Prostate gland (tissue), 2 donors: ENCODE results near the gene CRABP2.

Experiments used
- POLR2AphosphoS5 ChIP-seq: sonication (generic); formaldehyde crosslinking; IDR thresholded peaks from one replicate; pipeline ENCODE4 v1.6.1; 2017; ENCODE audit warnings: antibody characterized with exemption
- TF ChIP-seq, protein P1 (sequence below), 4 experiments: fragments of 200-600 bp in 2 of 4; fragments of 450-650 bp in 2 of 4; sonication (generic) in 2 of 4; IDR thresholded peaks; 1 replicate in 3 of 4; 2 replicates in 1 of 4; pipeline ENCODE4 v1.5.1; 2016 to 2019; ENCODE audit warnings: antibody characterized with exemption in 4 of 4, mild to moderate bottlenecking in 2 of 4, moderate library complexity in 2 of 4

GRCh38 chr1:156662005-156662799 lies 43.2 kb downstream of the CRABP2 start:
- TF ChIP-seq, protein P1, sequence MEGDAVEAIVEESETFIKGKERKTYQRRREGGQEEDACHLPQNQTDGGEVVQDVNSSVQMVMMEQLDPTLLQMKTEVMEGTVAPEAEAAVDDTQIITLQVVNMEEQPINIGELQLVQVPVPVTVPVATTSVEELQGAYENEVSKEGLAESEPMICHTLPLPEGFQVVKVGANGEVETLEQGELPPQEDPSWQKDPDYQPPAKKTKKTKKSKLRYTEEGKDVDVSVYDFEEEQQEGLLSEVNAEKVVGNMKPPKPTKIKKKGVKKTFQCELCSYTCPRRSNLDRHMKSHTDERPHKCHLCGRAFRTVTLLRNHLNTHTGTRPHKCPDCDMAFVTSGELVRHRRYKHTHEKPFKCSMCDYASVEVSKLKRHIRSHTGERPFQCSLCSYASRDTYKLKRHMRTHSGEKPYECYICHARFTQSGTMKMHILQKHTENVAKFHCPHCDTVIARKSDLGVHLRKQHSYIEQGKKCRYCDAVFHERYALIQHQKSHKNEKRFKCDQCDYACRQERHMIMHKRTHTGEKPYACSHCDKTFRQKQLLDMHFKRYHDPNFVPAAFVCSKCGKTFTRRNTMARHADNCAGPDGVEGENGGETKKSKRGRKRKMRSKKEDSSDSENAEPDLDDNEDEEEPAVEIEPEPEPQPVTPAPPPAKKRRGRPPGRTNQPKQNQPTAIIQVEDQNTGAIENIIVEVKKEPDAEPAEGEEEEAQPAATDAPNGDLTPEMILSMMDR (IDR thresholded peaks at IDR 0.05), result no peak
- TF ChIP-seq POLR2AphosphoS5, result no peak
